Sigmoid colon (tissue), 4 donors: ENCODE results near the gene THAP6.

Source experiments
- POLR2A ChIP-seq, 2 donors: fragments of 450-650 bp; IDR thresholded peaks; one replicate each; pipeline ENCODE4 v1.6.1; 2016; ENCODE audit warnings: antibody characterized with exemption in 2 of 2, mild to moderate bottlenecking in 2 of 2, moderate library complexity in 2 of 2
- POLR2AphosphoS5 ChIP-seq, 4 donors: sonication (generic); formaldehyde crosslinking; IDR thresholded peaks; one replicate each; pipeline ENCODE4 v1.6.1; 2017; ENCODE audit warnings: antibody characterized with exemption in 4 of 4
- TF ChIP-seq, protein P1 (sequence below), 4 experiments: fragments of 450-650 bp in 3 of 4; fragments of 200-600 bp in 1 of 4; IDR thresholded peaks; one replicate each; pipeline ENCODE4 v1.5.1; 2016 to 2019; ENCODE audit warnings: antibody characterized with exemption in 4 of 4, mild to moderate bottlenecking in 3 of 4, moderate library complexity in 2 of 4

DNA sequence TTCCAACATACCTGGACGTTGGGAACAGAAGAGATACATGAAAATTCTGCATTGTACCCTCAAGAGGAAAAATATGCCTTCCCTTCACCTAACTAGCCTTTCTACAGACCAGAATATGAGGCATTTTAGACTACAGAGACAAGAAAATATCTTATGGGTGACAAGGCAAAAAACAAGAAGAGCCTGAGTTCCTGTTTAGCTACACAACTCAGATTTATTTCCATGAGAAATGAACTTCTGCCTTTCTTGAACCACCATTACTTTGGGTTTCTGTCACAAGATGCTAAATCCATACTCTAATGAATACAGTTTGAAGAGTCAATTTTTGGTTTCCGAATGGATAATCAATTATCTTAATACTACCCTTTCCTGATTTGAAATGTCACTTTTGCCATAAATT is 18.8 kb upstream of the THAP6 start:
- no peak for TF ChIP-seq POLR2A (IDR thresholded peaks at IDR 0.05)
- no peak for TF ChIP-seq POLR2AphosphoS5 (IDR thresholded peaks at IDR 0.05)
- TF ChIP-seq, protein P1, sequence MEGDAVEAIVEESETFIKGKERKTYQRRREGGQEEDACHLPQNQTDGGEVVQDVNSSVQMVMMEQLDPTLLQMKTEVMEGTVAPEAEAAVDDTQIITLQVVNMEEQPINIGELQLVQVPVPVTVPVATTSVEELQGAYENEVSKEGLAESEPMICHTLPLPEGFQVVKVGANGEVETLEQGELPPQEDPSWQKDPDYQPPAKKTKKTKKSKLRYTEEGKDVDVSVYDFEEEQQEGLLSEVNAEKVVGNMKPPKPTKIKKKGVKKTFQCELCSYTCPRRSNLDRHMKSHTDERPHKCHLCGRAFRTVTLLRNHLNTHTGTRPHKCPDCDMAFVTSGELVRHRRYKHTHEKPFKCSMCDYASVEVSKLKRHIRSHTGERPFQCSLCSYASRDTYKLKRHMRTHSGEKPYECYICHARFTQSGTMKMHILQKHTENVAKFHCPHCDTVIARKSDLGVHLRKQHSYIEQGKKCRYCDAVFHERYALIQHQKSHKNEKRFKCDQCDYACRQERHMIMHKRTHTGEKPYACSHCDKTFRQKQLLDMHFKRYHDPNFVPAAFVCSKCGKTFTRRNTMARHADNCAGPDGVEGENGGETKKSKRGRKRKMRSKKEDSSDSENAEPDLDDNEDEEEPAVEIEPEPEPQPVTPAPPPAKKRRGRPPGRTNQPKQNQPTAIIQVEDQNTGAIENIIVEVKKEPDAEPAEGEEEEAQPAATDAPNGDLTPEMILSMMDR (IDR thresholded peaks at IDR 0.05) = no peak
